ENCODE results near the gene TTLL3. TPM values are rescaled to one million over a fixed set of nuclear protein-coding genes. Genes with fewer than 3 reads are reported as not detected.
A peak's percentile ranks its signal among the peaks of the same experiment; 100 is the strongest.
"Not testable (repeated sequence)": the region's sequence is repeated elsewhere in the genome, so short reads cannot be mapped to it uniquely, and the experiment has no call there.

The TTLL3 gene
- polyA plus RNA-seq (ENCODE audit: insufficient read depth in 1 of 5, insufficient read length in 5 of 5, low replicate concordance in 1 of 5): 100 to 1,000 TPM in 1 of 5 donors, 10 to 100 TPM in 4; 68.4 to 116 (median 85.6) TPM
- long read RNA-seq, donor 1, full-length matches to known transcripts: 12 of 20 reads
- long read RNA-seq, donor 1, partial matches to known transcripts: 8 of 20 reads
- long read RNA-seq, donor 1, other reads (novel, unspliced or antisense): 0 of 20 reads
- long read RNA-seq, donor 2, full-length matches to known transcripts: 3 of 3 reads
- long read RNA-seq, donor 2, partial matches to known transcripts: 0 of 3 reads
- long read RNA-seq, donor 2, other reads (novel, unspliced or antisense): 0 of 3 reads
- long read RNA-seq, donor 3, full-length matches to known transcripts: 14 of 54 reads
- long read RNA-seq, donor 3, partial matches to known transcripts: 23 of 54 reads
- long read RNA-seq, donor 3, other reads (novel, unspliced or antisense): 17 of 54 reads
- long read RNA-seq, donor 4, full-length matches to known transcripts: 7 of 45 reads
- long read RNA-seq, donor 4, partial matches to known transcripts: 31 of 45 reads
- long read RNA-seq, donor 4, other reads (novel, unspliced or antisense): 7 of 45 reads
- long read RNA-seq, donor 5, full-length matches to known transcripts: 6 of 39 reads
- long read RNA-seq, donor 5, partial matches to known transcripts: 27 of 39 reads
- long read RNA-seq, donor 5, other reads (novel, unspliced or antisense): 6 of 39 reads
- long read RNA-seq, donor 6, full-length matches to known transcripts: 8 of 57 reads
- long read RNA-seq, donor 6, partial matches to known transcripts: 27 of 57 reads
- long read RNA-seq, donor 6, other reads (novel, unspliced or antisense): 22 of 57 reads
- long read RNA-seq, donor 7, full-length matches to known transcripts: 6 of 54 reads
- long read RNA-seq, donor 7, partial matches to known transcripts: 19 of 54 reads
- long read RNA-seq, donor 7, other reads (novel, unspliced or antisense): 29 of 54 reads
- long read RNA-seq, donor 8, full-length matches to known transcripts: 1 of 9 reads
- long read RNA-seq, donor 8, partial matches to known transcripts: 0 of 9 reads
- long read RNA-seq, donor 8, other reads (novel, unspliced or antisense): 8 of 9 reads

- DNase-seq: peak; percentile 81
Observed at GRCh38 chr3:9809615-9810432, at the start of gene TTLL3. TSS of gene TTLL3 (plus strand) at chr3:9810262. CDS start at chr3:9810662, 400 bp downstream.

GRCh38 chr3:9760779-9761505, 49.1 kb upstream of the TTLL3 start:
- no peak for DNase-seq

GRCh38 chr3:9761919-9762318, 48.1 kb upstream of the TTLL3 start:
- no peak for DNase-seq

GRCh38 chr3:9762871-9763270, 47.2 kb upstream of the TTLL3 start:
- DNase-seq: no peak

GRCh38 chr3:9765865-9766264, 44.2 kb upstream of the TTLL3 start:
- no peak for DNase-seq

GRCh38 chr3:9767418-9767817, 42.6 kb upstream of the TTLL3 start:
- DNase-seq: no peak

GRCh38 chr3:9768141-9768775, 41.8 kb upstream of the TTLL3 start:
- DNase-seq: no peak

- no peak for DNase-seq
Observed at GRCh38 chr3:9769012-9769411, 41.0 kb upstream of the TTLL3 start.

GRCh38 chr3:9769426-9770275, 40.4 kb upstream of the TTLL3 start, which contains the start of gene CAMK1:
TSS of gene CAMK1 (minus strand) at chr3:9769947. CDS start at chr3:9767749, 2,198 bp downstream.
- DNase-seq: peak; percentile 71 to 76

GRCh38 chr3:9770276-9770812, 39.7 kb upstream of the TTLL3 start:
- DNase-seq: peak; percentile 90 to 91

- DNase-seq: not testable (repeated sequence)
Observed at GRCh38 chr3:9771007-9771406, 39.1 kb upstream of the TTLL3 start.

- no peak for DNase-seq
Observed at GRCh38 chr3:9776896-9777693, 33.0 kb upstream of the TTLL3 start.

- no peak for DNase-seq
Observed at GRCh38 chr3:9777694-9778021, 32.4 kb upstream of the TTLL3 start.

GRCh38 chr3:9778143-9779074, 31.7 kb upstream of the TTLL3 start:
- no peak for DNase-seq

GRCh38 chr3:9779075-9779593, 30.9 kb upstream of the TTLL3 start:
- DNase-seq: no peak

- DNase-seq: no peak
Observed at GRCh38 chr3:9779721-9780457, 30.2 kb upstream of the TTLL3 start.
